GM12872 (cell line): ENCODE measurements around the gene TNFRSF4.

Experiments used
- CTCF ChIP-seq: IDR thresholded peaks from 3 replicates; pipeline ENCODE4 v1.5.1; 2011; ENCODE audit warnings: low read depth, mild to moderate bottlenecking, low read length, moderate library complexity; ENCODE audit not compliant: insufficient read depth

Gene TNFRSF4

DNA sequence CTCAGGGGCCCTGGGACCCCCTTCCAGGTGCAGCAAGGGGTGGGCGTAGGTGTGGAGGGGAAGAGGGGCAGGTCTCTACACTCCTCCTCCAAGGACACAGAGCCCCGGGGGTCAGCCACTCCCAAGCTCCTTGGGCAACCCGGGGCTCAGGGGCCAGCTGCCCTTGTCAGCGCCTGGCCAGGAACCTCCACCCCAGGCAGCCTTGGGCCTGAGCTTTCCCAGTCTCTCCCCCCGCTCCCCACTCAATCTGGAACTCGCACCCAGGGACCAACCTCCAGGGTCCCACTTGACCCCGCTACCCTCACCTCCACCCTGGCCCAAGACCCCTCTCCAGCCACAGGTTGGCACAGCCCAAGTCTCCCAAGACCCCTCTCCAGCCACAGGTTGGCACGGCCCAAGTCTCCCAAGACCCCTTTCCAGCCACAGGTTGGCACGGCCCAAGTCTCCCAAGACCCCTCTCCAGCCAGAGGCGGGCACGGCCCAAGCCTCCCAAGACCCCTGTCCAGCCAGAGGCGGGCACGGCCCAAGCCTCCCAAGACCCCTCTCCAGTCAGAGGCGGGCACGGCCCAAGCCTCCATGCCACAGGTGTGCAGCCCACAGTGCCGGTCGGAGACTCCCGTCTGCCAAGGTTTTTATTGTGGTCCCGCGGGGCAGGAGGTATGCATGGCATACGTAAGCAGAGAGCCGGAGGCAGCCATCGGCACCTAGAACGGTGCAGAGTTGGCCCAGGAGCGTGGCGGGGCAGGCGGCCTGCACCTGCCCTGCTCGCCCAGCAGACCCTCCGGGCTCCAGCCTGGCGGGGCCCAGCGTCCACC is 3.0 kb downstream of the TNFRSF4 start:
- TF ChIP-seq CTCF: no peak

DNA sequence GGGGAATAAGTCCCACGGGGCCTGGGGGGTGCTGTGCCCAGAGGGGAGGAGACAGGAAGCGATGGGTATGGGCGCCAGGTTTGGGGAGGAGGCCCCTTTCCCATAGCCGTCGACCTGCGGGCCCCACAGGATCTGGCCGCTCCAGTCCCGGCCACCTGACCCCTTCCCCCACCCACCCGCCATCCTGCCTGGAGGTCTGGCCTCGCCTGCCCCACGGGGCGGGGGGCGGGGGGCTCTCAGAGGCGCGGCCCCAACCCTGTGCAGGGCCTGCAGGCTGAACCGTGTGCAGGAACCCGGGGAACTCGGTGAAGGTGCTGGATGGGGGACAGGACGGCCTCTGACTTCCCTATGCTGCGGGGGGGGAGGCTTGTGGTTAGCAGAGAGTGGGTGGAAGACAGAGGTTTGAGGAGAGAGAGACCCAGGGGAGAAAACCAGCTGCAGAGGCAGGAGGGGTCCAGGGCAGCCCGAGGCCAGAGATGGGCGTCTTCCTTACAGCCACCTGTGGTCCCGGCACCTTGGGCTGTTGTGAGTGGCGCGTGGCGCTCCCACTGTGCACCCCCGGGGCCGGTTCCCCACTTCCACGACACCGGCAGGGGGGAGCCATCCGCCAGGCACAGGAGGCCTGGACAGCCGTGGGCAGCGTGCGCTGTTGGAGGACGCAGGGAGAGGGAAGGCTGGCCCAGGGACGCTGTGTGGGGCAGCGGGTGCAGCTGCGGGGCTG is 5.1 kb downstream of the TNFRSF4 start:
- TF ChIP-seq CTCF: no peak

GRCh38 chr1:1207571-1207892 is 6.4 kb downstream of the TNFRSF4 start:
- no peak for TF ChIP-seq CTCF

GRCh38 chr1:1206966-1207531 is 6.9 kb downstream of the TNFRSF4 start:
- TF ChIP-seq CTCF: 0 out of 3 replicates have a peak, but pooled peaks have one; percentile 10

GRCh38 chr1:1206376-1206965 is 7.5 kb downstream of the TNFRSF4 start, which contains the start of gene TNFRSF18:
TSS of gene TNFRSF18 (minus strand) at chr1:1206592. CDS start at chr1:1206571, 21 bp downstream.
- no peak for TF ChIP-seq CTCF

- TF ChIP-seq CTCF: no peak
These were observed 8.1 kb downstream of the TNFRSF4 start for GRCh38 chr1:1205769-1206375.
